CD4-positive, CD25-positive, alpha-beta regulatory T cell (primary cell): ENCODE results near the gene IRF4. TPM values are rescaled to one million over a fixed set of nuclear protein-coding genes. Genes with fewer than 3 reads are reported as not detected.

ENCODE experiments used
- ATAC-seq, 2 donors: fragments of 150-1000 bp; cut with Tn5 transposase; one replicate each; pipeline ENCODE4 v1.10.0; 2021; ENCODE audit warnings: low read depth in 2 of 2, moderate number of reproducible peaks in 2 of 2, moderate library complexity in 1 of 2
- DNase-seq, 3 donors: peaks; one replicate each; pipeline versions ENCODE4 v3.0.0 to v3.0.0-alpha.2; 2012 to 2022; ENCODE audit warnings: mixed read lengths in 1 of 3
- H3K27ac ChIP-seq: one replicate; pipeline ENCODE4 v1.7.0; 2013; ENCODE audit warnings: mild to moderate bottlenecking, low read length; ENCODE audit not compliant: insufficient read depth, poor library complexity, severe bottlenecking
- H3K27me3 ChIP-seq: one replicate; pipeline ENCODE4 v1.7.0; 2013; ENCODE audit warnings: low read length; ENCODE audit not compliant: control insufficient read depth, insufficient read depth
- H3K36me3 ChIP-seq: one replicate; pipeline ENCODE4 v1.7.0; 2013; ENCODE audit warnings: mild to moderate bottlenecking, low read length, moderate library complexity; ENCODE audit not compliant: control insufficient read depth, insufficient read depth
- H3K4me1 ChIP-seq: 2 replicates; pipeline ENCODE4 v1.7.0; 2013; ENCODE audit warnings: mild to moderate bottlenecking, low read length; ENCODE audit not compliant: insufficient read depth, control insufficient read depth, poor library complexity, severe bottlenecking
- H3K4me3 ChIP-seq: one replicate; pipeline ENCODE4 v1.7.0; 2013; ENCODE audit warnings: low read depth, mild to moderate bottlenecking, low read length, moderate library complexity
- H3K9me3 ChIP-seq, 2 experiments: 1 replicate in 1 of 2; 2 replicates in 1 of 2; pipeline ENCODE4 v1.7.0; 2013; ENCODE audit warnings: low read length in 2 of 2, mild to moderate bottlenecking in 1 of 2, moderate library complexity in 1 of 2; ENCODE audit not compliant: control insufficient read depth in 2 of 2
- H3K27ac Mint-ChIP-seq, 3 donors: one replicate each; pipeline ENCODE4 v1.8.0; 2020 to 2022; ENCODE audit warnings: mild to moderate bottlenecking in 3 of 3, mixed read lengths in 3 of 3, moderate library complexity in 2 of 3
- H3K27me3 Mint-ChIP-seq: one replicate; pipeline ENCODE4 v1.8.0; 2022; ENCODE audit warnings: mild to moderate bottlenecking, mixed read lengths
- H3K36me3 Mint-ChIP-seq: one replicate; pipeline ENCODE4 v1.8.0; 2020; ENCODE audit warnings: mixed read lengths
- H3K4me1 Mint-ChIP-seq, 4 donors: one replicate each; pipeline ENCODE4 v1.8.0; 2020 to 2022; ENCODE audit warnings: mixed read lengths in 4 of 4, mild to moderate bottlenecking in 1 of 4
- H3K4me3 Mint-ChIP-seq, 4 donors: one replicate each; pipeline ENCODE4 v1.8.0; 2020 to 2022; ENCODE audit warnings: mild to moderate bottlenecking in 4 of 4, mixed read lengths in 4 of 4, moderate library complexity in 3 of 4
- H3K9me3 Mint-ChIP-seq, 7 donors: one replicate each; pipeline ENCODE4 v1.8.0; 2020 to 2022; ENCODE audit warnings: mixed read lengths in 7 of 7, mild to moderate bottlenecking in 3 of 7, moderate library complexity in 2 of 7
- polyA plus RNA-seq, 4 donors: library from polyadenylated mRNA; unstranded; fragments of 300-500 nt; fragmentation: Illumina TruSeq; gene quantifications; one replicate each; pipeline ENCODE4 v1.2.3, GENCODE V29; 2021
- total RNA-seq: library from RNA; stranded (reverse); gene quantifications from one replicate; pipeline ENCODE4 v1.2.3, GENCODE V29; 2022

The IRF4 gene
- total and polyA plus RNA-seq, 5 donors from 2014 or later = 9.0 to 71.3 (median 12.2) TPM

DNA sequence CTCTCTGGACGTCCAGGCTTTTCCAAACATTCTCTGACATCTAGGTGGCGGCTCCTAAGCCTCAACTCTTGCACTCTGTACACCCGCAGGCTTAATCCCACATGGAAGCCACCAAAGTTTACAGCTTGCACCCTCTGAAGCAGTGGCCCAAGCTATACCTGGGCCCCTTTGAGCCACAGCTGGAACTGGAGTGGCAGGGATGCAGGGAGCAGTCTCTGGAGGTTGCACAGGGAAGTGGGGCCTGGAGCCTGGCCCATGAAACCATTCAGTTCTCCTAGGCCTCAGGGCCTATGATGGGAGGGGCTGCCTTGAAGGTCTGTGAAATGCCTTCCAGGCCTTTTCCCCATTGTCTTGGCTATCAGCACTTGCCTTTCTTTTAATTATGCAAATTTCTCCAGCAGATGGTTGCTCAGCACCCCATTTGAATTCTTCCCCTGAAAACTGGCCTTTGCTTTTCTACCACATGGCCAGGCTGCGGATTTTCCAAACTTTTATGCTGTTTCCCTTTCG is 64.9 kb downstream of the IRF4 start:
- no peak overlapping the region for H3K27ac Mint-ChIP-seq
- Histone ChIP-seq H3K9me3 (no peaks in the 10 kb centered on the region), H3K36me3 (no peaks in the 10 kb centered on the region), H3K4me1 (no peaks in the 10 kb centered on the region), H3K4me3 (no peak overlapping the region), H3K27me3 (no peaks in the 10 kb centered on the region), H3K27ac (no peak overlapping the region)
- DNase-seq (no peak), ATAC-seq (no peak)
- H3K9me3 Mint-ChIP-seq = peaks cover 0 to 6% (median 2%) of the 10 kb centered on the region in 7 donors
- peaks cover 8% of the 10 kb centered on the region for H3K27me3 Mint-ChIP-seq
- H3K4me1 Mint-ChIP-seq = peaks cover 0 to 11% (median 5%) of the 10 kb centered on the region in 4 donors
- H3K36me3 Mint-ChIP-seq = no peaks in the 10 kb centered on the region
- H3K4me3 Mint-ChIP-seq = no peak overlapping the region

DNA sequence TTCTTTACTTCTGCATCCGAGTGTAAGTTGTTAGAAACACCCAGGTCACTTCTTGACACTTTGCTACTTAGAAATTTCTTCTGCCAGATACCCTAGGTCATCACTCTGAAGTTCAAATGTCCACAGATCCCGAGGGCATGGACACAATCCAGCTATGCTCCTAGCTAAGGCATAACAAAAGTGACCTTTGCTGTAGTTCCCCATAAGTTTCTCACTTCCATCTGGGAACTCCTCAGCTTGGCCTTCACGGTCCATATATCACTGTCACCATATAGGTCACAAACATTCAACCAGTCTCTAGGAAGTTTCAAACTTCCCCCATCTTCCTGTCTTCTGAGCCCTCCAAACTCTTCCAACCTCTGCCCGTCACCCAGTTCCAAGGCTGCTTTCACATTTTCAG is 65.3 kb downstream of the IRF4 start:
- DNase-seq = no peak
- H3K4me1 ChIP-seq = no peaks in the 10 kb centered on the region
- H3K36me3 Mint-ChIP-seq = no peaks in the 10 kb centered on the region
- no peak overlapping the region for H3K27ac ChIP-seq
- H3K9me3 ChIP-seq = no peaks in the 10 kb centered on the region
- no peaks in the 10 kb centered on the region for H3K27me3 ChIP-seq
- no peak overlapping the region for H3K4me3 ChIP-seq
- H3K27me3 Mint-ChIP-seq = peaks cover 8% of the 10 kb centered on the region
- H3K36me3 ChIP-seq = no peaks in the 10 kb centered on the region
- peak overlapping the region in 1 of 3 donors; percentile 19 for H3K27ac Mint-ChIP-seq
- H3K9me3 Mint-ChIP-seq = peaks cover 0 to 6% (median 4%) of the 10 kb centered on the region in 7 donors
- no peak for ATAC-seq
- peaks cover 0 to 11% (median 6%) of the 10 kb centered on the region in 4 donors for H3K4me1 Mint-ChIP-seq
- H3K4me3 Mint-ChIP-seq = no peak overlapping the region

Other genes with a start within 250 kb of the IRF4 start
- 46.6 TPM for gene DUSP22, start 99.3 kb upstream of the IRF4 start, total RNA-seq
- gene DUSP22, start 99.3 kb upstream of the IRF4 start, polyA plus RNA-seq = 10 to 100 TPM; 45.5 to 48.5 (median 47.5) TPM